Measurements from ENCODE around the gene DCXR. TPM values are rescaled to one million over a fixed set of nuclear protein-coding genes. Genes with fewer than 3 reads are reported as not detected.

Gene DCXR
- total and polyA plus RNA-seq, 2 of the 13 experiments (the other 11 are each of a cell fraction or from before 2014, with no cell fraction given), result 287 to 311 TPM

- TF ChIP-seq ZNF407 (CRISPR knock-in tag; IDR thresholded peaks at IDR 0.05; ENCODE audit: not compliant biosample characterization) (no peak), CBX5 (CRISPR knock-in tag; IDR thresholded peaks at IDR 0.05; ENCODE audit: borderline replicate concordance) (no peak), MYPOP (CRISPR knock-in tag; IDR thresholded peaks at IDR 0.05) (no peak; the same call in 1 of the 2 replicates), CHD4 (IDR thresholded peaks at IDR 0.05; ENCODE audit: borderline replicate concordance, low read length) (no peak), ISX (CRISPR knock-in tag; conservative IDR thresholded peaks at IDR 0.05) (no peak), SP1 (IDR thresholded peaks at IDR 0.05) (no peak), SP1 (CRISPR knock-in tag; IDR thresholded peaks at IDR 0.05) (no peak), XBP1 (CRISPR knock-in tag; IDR thresholded peaks at IDR 0.05) (no peak), SMAD3 (CRISPR knock-in tag; IDR thresholded peaks at IDR 0.05) (no peak), E2F1 (CRISPR knock-in tag; IDR thresholded peaks at IDR 0.05) (no peak), HIC2 (CRISPR knock-in tag; IDR thresholded peaks at IDR 0.05; ENCODE audit: low read depth) (no peak; the same call in 1 of the 2 replicates), AKNA (CRISPR knock-in tag; IDR thresholded peaks at IDR 0.05; ENCODE audit: borderline replicate concordance) (no peak)
Measured at GRCh38 chr17:81999587-81999975, 37.9 kb downstream of the DCXR start (continued).
